PC-3 (cell line): ENCODE data around the gene QPCTL.

Source experiments
- CTCF ChIP-seq: fragments of 300-600 bp; sonication (generic); conservative IDR thresholded peaks from 2 replicates; pipeline ENCODE4 v1.5.1; 2017; ENCODE audit warnings: antibody characterized with exemption, low read depth, mild to moderate bottlenecking, low read length
- EZH2 ChIP-seq: fragments of 300-600 bp; sonication (generic); IDR thresholded peaks from one replicate; pipeline ENCODE4 v1.6.1; 2017; ENCODE audit warnings: antibody characterized with exemption, mild to moderate bottlenecking, low read length; ENCODE audit not compliant: unreplicated experiment
- EZH2phosphoT487 ChIP-seq: fragments of 300-600 bp; sonication (generic); IDR thresholded peaks from 2 replicates; pipeline ENCODE4 v1.6.1; 2018; ENCODE audit warnings: mild to moderate bottlenecking, antibody characterized with exemption, low read length, borderline replicate concordance

- TF ChIP-seq CTCF (no peak), EZH2 (no peak), EZH2phosphoT487 (no peak)
Measured at GRCh38 chr19:45692187-45693105, at the start of gene QPCTL.
